Choroid plexus epithelial cell (primary cell): ENCODE data around the gene PLIN4.

Experiments
- DNase-seq: peaks from one replicate; pipeline ENCODE4 v3.0.0-alpha.2; 2010; ENCODE audit warnings: low read depth
- H3K4me3 ChIP-seq: 2 replicates; pipeline ENCODE4 v1.5.1; 2011; ENCODE audit warnings: low read depth, mild to moderate bottlenecking, control low read depth, low read length, moderate library complexity
- CTCF ChIP-seq: conservative IDR thresholded peaks from 2 replicates; pipeline ENCODE4 v1.5.1; 2011; ENCODE audit warnings: low read depth, mild to moderate bottlenecking, control low read depth, inconsistent platforms, low read length, moderate library complexity

Gene PLIN4

GRCh38 chr19:4483385-4483784 lies 34.9 kb downstream of the PLIN4 start:
- TF ChIP-seq CTCF = no peak
- DNase-seq = no peak
- H3K4me3 ChIP-seq = no peak overlapping the region

- H3K4me3 ChIP-seq = no peak overlapping the region
- no peak for DNase-seq
- TF ChIP-seq CTCF = no peak
These were observed 35.4 kb downstream of the PLIN4 start for GRCh38 chr19:4482721-4483364.

- no peak overlapping the region for H3K4me3 ChIP-seq
- no peak for TF ChIP-seq CTCF
- DNase-seq = no peak
These were observed 41.1 kb downstream of the PLIN4 start for GRCh38 chr19:4477034-4477801.

- peak; percentile 82 for DNase-seq
- no peak for TF ChIP-seq CTCF
- peak overlapping the region; percentile 78 for H3K4me3 ChIP-seq
These were observed 43.7 kb downstream of the PLIN4 start for GRCh38 chr19:4474514-4475022.

- no peak for TF ChIP-seq CTCF
- peak overlapping the region; percentile 78 for H3K4me3 ChIP-seq
These were observed 44.3 kb downstream of the PLIN4 start for GRCh38 chr19:4473763-4474513.

GRCh38 chr19:4473011-4473762 lies 45.1 kb downstream of the PLIN4 start:
- TF ChIP-seq CTCF = no peak
- no peak for DNase-seq
- peak overlapping the region; percentile 78 for H3K4me3 ChIP-seq

More at GRCh38 chr19:4473763-4474513, 44.3 kb downstream of the PLIN4 start:
- no peak for DNase-seq
